Spleen (tissue), 11 donors: ENCODE results near the gene PDE1A. TPM values are rescaled to one million over a fixed set of nuclear protein-coding genes. Genes with fewer than 3 reads are reported as not detected.

Experiments used
- DNase-seq: peaks from one replicate; pipeline ENCODE4 v3.0.0-alpha.2; 2020
- H3K27ac ChIP-seq, 8 donors: fragments of 200-600 bp; sonication (generic) in 7 of 8; 1 replicate in 4 of 8; 2 replicates in 4 of 8; pipeline versions ENCODE4 v1.5.0 to v1.8.0; 2016 to 2021; ENCODE audit warnings: inconsistent platforms in 4 of 8, mild to moderate bottlenecking in 4 of 8, moderate library complexity in 1 of 8
- H3K27me3 ChIP-seq, 7 donors: fragments of 200-600 bp; sonication (generic) in 6 of 7; replicated peaks in 1 of 7; 1 replicate in 4 of 7; 2 replicates in 3 of 7; pipeline versions ENCODE4 v1.5.0 to v1.8.0; 2016 to 2021; ENCODE audit warnings: inconsistent platforms in 3 of 7, mild to moderate bottlenecking in 1 of 7
- H3K36me3 ChIP-seq, 6 donors: fragments of 200-600 bp; sonication (generic) in 5 of 6; 1 replicate in 4 of 6; 2 replicates in 2 of 6; pipeline versions ENCODE4 v1.5.0 to v1.8.0; 2016 to 2021; ENCODE audit warnings: inconsistent platforms in 2 of 6
- H3K4me1 ChIP-seq, 6 donors: fragments of 200-600 bp; sonication (generic) in 5 of 6; 1 replicate in 3 of 6; 2 replicates in 3 of 6; pipeline versions ENCODE4 v1.5.0 to v1.8.0; 2016 to 2021; ENCODE audit warnings: inconsistent platforms in 3 of 6
- H3K4me3 ChIP-seq, 8 donors: fragments of 200-600 bp; sonication (generic) in 7 of 8; 1 replicate in 4 of 8; 2 replicates in 4 of 8; pipeline versions ENCODE4 v1.5.0 to v1.8.0; 2016 to 2021; ENCODE audit warnings: inconsistent platforms in 4 of 8, mild to moderate bottlenecking in 4 of 8, moderate library complexity in 2 of 8
- H3K9me3 ChIP-seq, 8 donors: fragments of 200-600 bp; sonication (generic) in 7 of 8; 1 replicate in 4 of 8; 2 replicates in 4 of 8; pipeline versions ENCODE4 v1.5.0 to v1.8.0; 2016 to 2021; ENCODE audit warnings: inconsistent platforms in 4 of 8
- CTCF ChIP-seq, 11 experiments: fragments of 200-600 bp in 7 of 11; fragments of 450-650 bp in 4 of 11; sonication (generic) in 4 of 11; IDR thresholded peaks in 8 of 11; conservative IDR thresholded peaks in 3 of 11; 1 replicate in 7 of 11; 2 replicates in 4 of 11; pipeline versions ENCODE4 v1.4.0 to v1.8.0; 2016 to 2021; ENCODE audit warnings: antibody characterized with exemption in 11 of 11, inconsistent platforms in 4 of 11, mild to moderate bottlenecking in 1 of 11
- POLR2A ChIP-seq, 3 donors: fragments of 450-650 bp; IDR thresholded peaks; one replicate each; pipeline ENCODE4 v1.5.1; 2017; ENCODE audit warnings: antibody characterized with exemption in 3 of 3, mild to moderate bottlenecking in 1 of 3
- POLR2AphosphoS5 ChIP-seq, 3 donors: sonication (generic); formaldehyde crosslinking; IDR thresholded peaks; one replicate each; pipeline ENCODE4 v1.5.1; 2017; ENCODE audit warnings: antibody characterized with exemption in 3 of 3
- whole genome bisulfite sequencing, 5 donors: extraction: QIAGEN DNeasy Blood & Tissue Kit in 3 of 5; methylation state at CpG; one replicate each; pipeline versions ENCODE4 v1.1.5 to v1.1.7; 2013 to 2018; 5-methylcytosine and 5-hydroxymethylcytosine counted together
- intact Hi-C: fragments of 100-400 bp; cut with DNase I; formaldehyde crosslinking; loops from one replicate; pipeline ENCODE4 v1.15.0; 2023; ENCODE audit warnings: low total_unique reads
- polyA plus RNA-seq, 3 donors: library from polyadenylated mRNA; stranded (reverse); fragments of 200-250 nt; gene quantifications; one replicate each; pipeline ENCODE4 v1.2.1, GENCODE V29; 2013
- total RNA-seq, 7 donors: library from RNA; depleted of rRNA in 3 of 7; stranded (reverse); fragments of >200 nt in 3 of 7; fragmentation: NEBNext Ultra II Directional in 4 of 7; extraction: Animal tissue kit (Norgen Biotek cat#: 25700) in 4 of 7; gene quantifications; one replicate each; pipeline versions ENCODE4 v1.1.0 to v1.2.1, GENCODE V29; 2016 to 2021
- donor health status: healthy with polysubstance abuse.
- donor health status: DM: no; HTN: no; CAD: no; lungs with moderate emphysema.
- donor health status: DM: no; HTN: no; CAD: no.
- donor health status: Bipolar disorder and iron deficiency.
- donor health status: healthy.
- donor health status: DM: no; HTN: no; CAD: no.
- donor health status: DM: yes; HTN: yes; CAD: no.

The PDE1A gene
- total and polyA plus RNA-seq, 10 donors = 1.5 to 7.8 (median 2.8) TPM

DNA sequence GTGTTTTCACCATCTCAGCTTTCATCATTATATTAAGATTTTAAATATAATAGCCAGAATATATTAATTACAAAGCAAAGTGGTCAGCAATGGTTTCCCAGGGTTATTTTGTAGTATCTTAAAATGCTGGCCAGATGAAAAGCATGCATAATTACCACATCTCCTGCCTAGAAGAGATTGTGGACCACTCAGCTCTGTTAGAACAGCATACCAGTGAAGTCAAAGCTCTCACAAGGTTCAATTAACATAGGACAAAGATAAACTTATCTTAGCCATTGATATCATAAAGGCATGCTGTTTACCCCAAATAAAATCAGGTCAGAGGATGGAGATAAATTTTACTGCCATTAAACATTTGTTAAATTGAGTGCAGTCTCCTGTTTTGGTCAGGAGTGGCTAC, 19.3 kb upstream of the PDE1A start:
- Histone ChIP-seq H3K9me3 (peaks cover 0 to 6% (median 2%) of the 10 kb centered on the region in 8 donors), H3K4me3 (no peak overlapping the region), H3K27me3 (no peaks in the 10 kb centered on the region), H3K36me3 (no peaks in the 10 kb centered on the region), H3K27ac (no peak overlapping the region), H3K4me1 (no peaks in the 10 kb centered on the region)
- intact Hi-C loops = no loop called here
- DNase-seq = no peak
- no peak for TF ChIP-seq POLR2AphosphoS5 (IDR thresholded peaks at IDR 0.05)
- no peak for TF ChIP-seq CTCF (IDR thresholded peaks at IDR 0.05 in 8 of 11, conservative IDR thresholded peaks at IDR 0.05 in 3 of 11)
- no peak for TF ChIP-seq POLR2A (IDR thresholded peaks at IDR 0.05)

GRCh38 chr2:182445391-182445965, 18.6 kb upstream of the PDE1A start:
- H3K4me1 ChIP-seq = no peaks in the 10 kb centered on the region
- intact Hi-C loops = no loop called here
- H3K27ac ChIP-seq = no peak overlapping the region
- no peak for DNase-seq
- H3K9me3 ChIP-seq = peaks cover 0 to 6% (median 2%) of the 10 kb centered on the region in 8 donors
- no peaks in the 10 kb centered on the region for H3K27me3 ChIP-seq
- TF ChIP-seq POLR2A (IDR thresholded peaks at IDR 0.05) = no peak
- no peak for TF ChIP-seq CTCF (IDR thresholded peaks at IDR 0.05 in 8 of 11, conservative IDR thresholded peaks at IDR 0.05 in 3 of 11)
- no peak for TF ChIP-seq POLR2AphosphoS5 (IDR thresholded peaks at IDR 0.05)
- no peak overlapping the region for H3K4me3 ChIP-seq
- H3K36me3 ChIP-seq = no peaks in the 10 kb centered on the region
- 49 to 75% (median 68%) methylated on average over 4 of the region's 4 CpGs for WGBS, 5 donors

- Histone ChIP-seq H3K4me3 (no peak overlapping the region), H3K36me3 (no peaks in the 10 kb centered on the region), H3K27me3 (no peaks in the 10 kb centered on the region), H3K27ac (no peak overlapping the region), H3K9me3 (peaks cover 0 to 6% (median 2%) of the 10 kb centered on the region in 8 donors), H3K4me1 (no peaks in the 10 kb centered on the region)
- DNase-seq = no peak
- intact Hi-C loops = no loop called here
- TF ChIP-seq CTCF (IDR thresholded peaks at IDR 0.05 in 8 of 11, conservative IDR thresholded peaks at IDR 0.05 in 3 of 11) (no peak), POLR2A (IDR thresholded peaks at IDR 0.05) (no peak), POLR2AphosphoS5 (IDR thresholded peaks at IDR 0.05) (no peak)
- WGBS, 5 donors = 64 to 93% (median 89%) methylated on average over 2 of the region's 2 CpGs
These were observed 18.0 kb upstream of the PDE1A start for GRCh38 chr2:182444806-182445205.

DNA sequence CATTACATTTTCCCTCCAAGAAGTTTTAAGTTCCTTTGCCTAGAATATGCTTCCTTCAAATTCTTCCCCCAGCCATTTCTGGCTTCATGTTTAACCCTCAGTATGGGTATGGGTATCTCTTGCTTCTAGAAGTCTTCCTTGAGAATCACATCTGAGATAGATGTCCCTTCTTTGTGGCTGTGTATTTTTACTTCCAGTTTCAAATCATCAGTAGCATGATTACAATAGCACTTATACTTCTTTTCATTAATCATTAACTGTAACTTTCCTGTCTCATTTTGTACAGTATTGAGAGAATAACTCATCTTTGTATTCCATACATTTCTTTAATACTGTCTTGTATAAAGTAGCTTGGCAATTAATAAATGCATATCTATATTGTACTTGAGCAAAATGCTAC, 17.3 kb upstream of the PDE1A start:
- H3K4me3 ChIP-seq = no peak overlapping the region
- no peaks in the 10 kb centered on the region for H3K4me1 ChIP-seq
- no peak for DNase-seq
- H3K27ac ChIP-seq = no peak overlapping the region
- H3K36me3 ChIP-seq = no peaks in the 10 kb centered on the region
- TF ChIP-seq POLR2A (IDR thresholded peaks at IDR 0.05) = no peak
- no peak for TF ChIP-seq POLR2AphosphoS5 (IDR thresholded peaks at IDR 0.05)
- no peak for TF ChIP-seq CTCF (IDR thresholded peaks at IDR 0.05 in 8 of 11, conservative IDR thresholded peaks at IDR 0.05 in 3 of 11)
- H3K27me3 ChIP-seq = no peaks in the 10 kb centered on the region
- H3K9me3 ChIP-seq = peaks cover 0 to 6% (median 2%) of the 10 kb centered on the region in 8 donors
- intact Hi-C loops = no loop called here
